SK-N-SH (cell line): ENCODE measurements around the gene CD74.

ENCODE experiments used
- POLR2AphosphoS5 ChIP-seq: IDR thresholded peaks from 2 replicates; pipeline ENCODE4 v1.6.1; 2012; ENCODE audit warnings: low read depth, low read length
- TAF1 ChIP-seq: IDR thresholded peaks from 2 replicates; pipeline ENCODE4 v1.6.1; 2012; ENCODE audit warnings: low read depth, mild to moderate bottlenecking, low read length, moderate library complexity, borderline replicate concordance
- TF ChIP-seq, protein P1 (sequence below): fragments of 200-600 bp; sonication (generic); IDR thresholded peaks from 2 replicates; pipeline ENCODE4 v1.6.1; 2017; ENCODE audit warnings: antibody characterized with exemption, mild to moderate bottlenecking, moderate library complexity

DNA sequence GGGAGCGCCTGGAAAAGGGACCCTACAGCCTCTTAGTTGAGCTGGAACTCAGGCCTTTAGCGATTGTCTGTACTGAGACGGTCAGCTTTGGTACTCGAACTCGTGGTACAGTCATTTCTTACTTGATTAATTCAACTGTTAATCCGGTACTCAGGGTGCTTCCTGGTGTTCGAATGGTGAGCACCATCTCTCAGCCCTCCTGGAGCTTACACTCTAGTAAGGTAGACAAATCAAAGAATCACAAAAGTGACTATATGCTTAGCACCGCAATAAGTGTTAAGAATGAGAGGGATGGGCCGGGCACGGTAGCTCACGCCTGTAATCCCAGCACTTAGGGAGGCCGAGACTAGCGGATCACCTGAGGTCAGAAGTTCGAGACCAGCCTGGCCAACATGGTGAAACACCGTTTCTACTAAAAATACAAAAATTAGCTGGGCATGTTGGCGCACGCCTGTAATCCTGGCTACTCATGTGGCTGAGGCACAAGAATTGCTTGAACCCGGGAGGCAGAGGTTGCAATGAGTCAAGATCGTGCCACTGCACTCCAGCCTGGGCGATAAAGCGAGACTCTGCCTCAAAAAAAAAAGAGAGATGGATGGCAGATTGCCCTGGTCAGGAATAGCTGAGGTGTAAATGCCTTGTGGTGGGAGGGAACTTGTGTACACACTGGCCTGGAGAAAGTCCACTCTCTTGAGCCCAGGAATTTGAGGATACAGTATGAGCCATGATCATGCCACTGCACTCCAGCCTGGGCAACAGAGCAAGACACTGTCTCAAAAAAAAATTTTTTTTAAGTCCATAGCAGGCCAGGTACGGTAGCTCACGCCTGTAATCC, 54.2 kb downstream of the CD74 start:
- TF ChIP-seq, protein P1, sequence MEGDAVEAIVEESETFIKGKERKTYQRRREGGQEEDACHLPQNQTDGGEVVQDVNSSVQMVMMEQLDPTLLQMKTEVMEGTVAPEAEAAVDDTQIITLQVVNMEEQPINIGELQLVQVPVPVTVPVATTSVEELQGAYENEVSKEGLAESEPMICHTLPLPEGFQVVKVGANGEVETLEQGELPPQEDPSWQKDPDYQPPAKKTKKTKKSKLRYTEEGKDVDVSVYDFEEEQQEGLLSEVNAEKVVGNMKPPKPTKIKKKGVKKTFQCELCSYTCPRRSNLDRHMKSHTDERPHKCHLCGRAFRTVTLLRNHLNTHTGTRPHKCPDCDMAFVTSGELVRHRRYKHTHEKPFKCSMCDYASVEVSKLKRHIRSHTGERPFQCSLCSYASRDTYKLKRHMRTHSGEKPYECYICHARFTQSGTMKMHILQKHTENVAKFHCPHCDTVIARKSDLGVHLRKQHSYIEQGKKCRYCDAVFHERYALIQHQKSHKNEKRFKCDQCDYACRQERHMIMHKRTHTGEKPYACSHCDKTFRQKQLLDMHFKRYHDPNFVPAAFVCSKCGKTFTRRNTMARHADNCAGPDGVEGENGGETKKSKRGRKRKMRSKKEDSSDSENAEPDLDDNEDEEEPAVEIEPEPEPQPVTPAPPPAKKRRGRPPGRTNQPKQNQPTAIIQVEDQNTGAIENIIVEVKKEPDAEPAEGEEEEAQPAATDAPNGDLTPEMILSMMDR: no peak
- TF ChIP-seq POLR2AphosphoS5 (no peak), TAF1 (no peak)
